ENCODE data around the gene LMBRD1.

- TF ChIP-seq EZH2 (IDR thresholded peaks at IDR 0.05) = no peak
- TF ChIP-seq POLR2AphosphoS5 (IDR thresholded peaks at IDR 0.05; ENCODE audit: borderline replicate concordance, low read depth, low read length) = no peak
- TF ChIP-seq FOXP2 (optimal IDR thresholded peaks at IDR 0.05; ENCODE audit: control extremely low read depth, extremely low read length, insufficient read depth) = no peak
Measured at GRCh38 chr6:69827276-69827893, 30.6 kb upstream of the LMBRD1 start.
